B cell (primary cell): Measurements from ENCODE around the gene HSH2D. TPM values are rescaled to one million over a fixed set of nuclear protein-coding genes. Genes with fewer than 3 reads are reported as not detected.

ENCODE experiments used
- ATAC-seq: fragments of 200-7000 bp; cut with Tn5 transposase; one replicate; pipeline ENCODE4 v1.10.0; 2021; ENCODE audit warnings: low read depth, mild to moderate bottlenecking, moderate number of reproducible peaks, moderate library complexity
- CTCF ChIA-PET: fragments of 350-600 bp; sonication (Branson Sonifier 250); formaldehyde crosslinking; loops from one replicate; lab custom pipeline; 2021; ENCODE audit warnings: antibody characterized with exemption, inconsistent platforms; lab: Charles Lee
- POLR2A ChIA-PET: fragments of 350-600 bp; sonication (Branson Sonifier 250); formaldehyde crosslinking; loops from one replicate; lab custom pipeline; 2021; ENCODE audit warnings: antibody characterized with exemption; lab: Charles Lee
- DNase-seq: peaks from one replicate; pipeline ENCODE4 v3.0.0; 2013
- H2AFZ ChIP-seq: 2 replicates; pipeline ENCODE4 v1.6.1; 2012; ENCODE audit warnings: mild to moderate bottlenecking, low read depth, low read length; ENCODE audit not compliant: insufficient read depth, poor library complexity, severe bottlenecking
- H3K27ac ChIP-seq, 2 donors: 1 replicate in 1 of 2; 2 replicates in 1 of 2; pipeline ENCODE4 v1.5.1; 2012 to 2013; ENCODE audit warnings: low read length in 2 of 2, mild to moderate bottlenecking in 2 of 2, moderate library complexity in 1 of 2
- H3K27me3 ChIP-seq, 4 experiments: fragments of 200-600 bp in 1 of 4; sonication (generic) in 1 of 4; replicated peaks in 1 of 4; 1 replicate in 2 of 4; 2 replicates in 2 of 4; pipeline versions ENCODE4 v1.6.1 to v1.7.0; 2013 to 2016; ENCODE audit warnings: low read length in 3 of 4, mild to moderate bottlenecking in 2 of 4, mixed read lengths in 1 of 4, moderate library complexity in 1 of 4; ENCODE audit not compliant: insufficient read depth in 4 of 4, control insufficient read depth in 3 of 4; ENCODE audit errors: control extremely low read depth in 1 of 4
- H3K36me3 ChIP-seq, 2 experiments: replicated peaks in 1 of 2; 1 replicate in 1 of 2; 2 replicates in 1 of 2; pipeline versions ENCODE4 v1.6.1 to v1.7.1; 2013; ENCODE audit warnings: low read length in 1 of 2; ENCODE audit not compliant: insufficient read depth in 2 of 2, control insufficient read depth in 1 of 2; ENCODE audit errors: control extremely low read depth in 1 of 2, extremely low read depth in 1 of 2
- H3K4me1 ChIP-seq, 2 donors: fragments of 200-600 bp in 1 of 2; sonication (generic) in 1 of 2; 1 replicate in 1 of 2; 2 replicates in 1 of 2; pipeline versions ENCODE4 v1.5.1 to v1.6.1; 2013 to 2017; ENCODE audit warnings: low read length in 2 of 2; ENCODE audit not compliant: control insufficient read depth in 2 of 2, insufficient read depth in 2 of 2
- H3K4me2 ChIP-seq: replicated peaks from 2 replicates; pipeline ENCODE3; 2012; ENCODE audit warnings: mild to moderate bottlenecking, low read depth, low read length; ENCODE audit not compliant: poor library complexity, severe bottlenecking
- H3K4me3 ChIP-seq, 5 experiments: fragments of 200-600 bp in 1 of 5; sonication (generic) in 1 of 5; 1 replicate in 3 of 5; 2 replicates in 2 of 5; pipeline versions ENCODE4 v1.5.1 to v1.7.0; 2011 to 2016; ENCODE audit warnings: low read length in 4 of 5, mild to moderate bottlenecking in 4 of 5, low read depth in 2 of 5, control low read depth in 1 of 5, moderate library complexity in 1 of 5; ENCODE audit not compliant: insufficient read depth in 1 of 5; ENCODE audit errors: control extremely low read depth in 1 of 5, extremely low read depth in 1 of 5
- H3K79me2 ChIP-seq: fragments of 200-600 bp; sonication (generic); one replicate; pipeline ENCODE4 v1.6.0; 2016; ENCODE audit warnings: low read length; ENCODE audit not compliant: control insufficient read depth, insufficient read depth
- H3K9ac ChIP-seq: fragments of 200-600 bp; sonication (generic); 2 replicates; pipeline ENCODE4 v1.6.1; 2017; ENCODE audit warnings: mild to moderate bottlenecking, low read length, moderate library complexity
- H3K9me3 ChIP-seq, 3 donors: one replicate each; pipeline versions ENCODE4 v1.6.1 to v1.7.1; 2013; ENCODE audit warnings: low read length in 2 of 3; ENCODE audit not compliant: control insufficient read depth in 2 of 3, insufficient read depth in 1 of 3; ENCODE audit errors: control extremely low read depth in 1 of 3
- H4K20me1 ChIP-seq: 2 replicates; pipeline ENCODE4 v1.6.0; 2012; ENCODE audit warnings: mild to moderate bottlenecking, low read length; ENCODE audit not compliant: insufficient read depth, control insufficient read depth, poor library complexity, severe bottlenecking
- H3K27ac Mint-ChIP-seq: one replicate; pipeline ENCODE4 v1.8.0; 2021; ENCODE audit warnings: mixed read lengths
- H3K27me3 Mint-ChIP-seq: one replicate; pipeline ENCODE4 v1.8.0; 2021; ENCODE audit warnings: mixed read lengths
- H3K4me1 Mint-ChIP-seq: one replicate; pipeline ENCODE4 v1.8.0; 2021; ENCODE audit warnings: mixed read lengths
- H3K4me3 Mint-ChIP-seq: one replicate; pipeline ENCODE4 v1.8.0; 2021; ENCODE audit warnings: mixed read lengths
- H3K9me3 Mint-ChIP-seq: one replicate; pipeline ENCODE4 v1.8.0; 2022; ENCODE audit warnings: mixed read lengths; ENCODE audit not compliant: insufficient read depth
- EZH2 ChIP-seq: IDR thresholded peaks from 2 replicates; pipeline ENCODE4 v1.6.1; 2012; ENCODE audit warnings: borderline replicate concordance, low read depth, mild to moderate bottlenecking, moderate library complexity, low read length; ENCODE audit not compliant: insufficient read depth, poor library complexity, severe bottlenecking
- WGBS: methylation state at CpG from one replicate; pipeline ENCODE4 v1.1.5; 2013; ENCODE audit warnings: missing lambda C conversion rate; ENCODE audit not compliant: insufficient coverage; 5-methylcytosine and 5-hydroxymethylcytosine counted together
- intact Hi-C: fragments of 100-400 bp; cut with micrococcal nuclease; formaldehyde crosslinking; loops from one replicate; pipeline ENCODE4 v1.10.0; 2022
- polyA plus RNA-seq: library from polyadenylated mRNA; depleted of rRNA; stranded (reverse); fragments of >200 nt; gene quantifications from 2 replicates; pipeline ENCODE4 v1.2.3, GENCODE V29; 2012
- total RNA-seq, 2 donors: library from RNA; stranded (reverse); fragments of 120-200 nt in 1 of 2; gene quantifications; 1 replicate in 1 of 2; 2 replicates in 1 of 2; pipeline versions ENCODE4 v1.2.3 to v1.2.4, GENCODE V29; 2013 to 2022
- TF ChIP-seq, protein P1 (sequence below): fragments of 200-600 bp; IDR thresholded peaks from one replicate; pipeline ENCODE4 v1.8.0; 2022; ENCODE audit warnings: antibody characterized with exemption, mild to moderate bottlenecking

The HSH2D gene
- total and polyA plus RNA-seq, 2 donors (not counting 1 experiment from before 2014, with no cell fraction given), result 259 to 299 TPM

DNA sequence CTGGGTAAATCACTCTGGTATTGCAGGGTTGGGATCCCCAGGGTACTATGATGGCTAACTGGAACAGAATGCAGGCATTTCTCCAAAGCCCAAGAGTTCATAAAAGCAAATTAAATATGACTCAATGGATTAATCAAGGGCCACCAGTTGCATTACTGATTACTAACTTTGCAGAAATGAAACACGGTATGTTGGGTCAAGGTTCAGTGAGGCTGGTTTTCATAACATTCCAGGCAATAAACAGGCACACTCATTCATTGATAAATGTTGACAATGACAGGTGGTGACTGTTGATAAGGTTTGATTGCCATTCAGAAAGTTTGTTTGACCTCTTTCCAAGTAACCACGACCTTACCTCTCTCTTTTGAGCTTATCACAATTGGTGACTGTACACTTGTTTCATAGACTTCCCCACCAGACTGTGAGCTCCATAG lies 53.7 kb downstream of the HSH2D start:
- CTCF ChIA-PET, result interaction anchor here (1.4 to 3.7 kb wide), 4 partner anchors 12 to 221 kb away, joined by 5 to 17 read pairs (median 12); partner anchors contain the start of gene FAM32A
- H4K20me1 ChIP-seq, result peaks cover 34% of the 10 kb centered on the region
- no peaks in the 10 kb centered on the region for H3K9me3 ChIP-seq
- DNase-seq (no peak), ATAC-seq (no peak)
- Mint-ChIP-seq H3K4me3 (peak overlapping the region; percentile 93), H3K27ac (peak overlapping the region; percentile 98), H3K27me3 (no peaks in the 10 kb centered on the region), H3K9me3 (no peaks in the 10 kb centered on the region), H3K4me1 (peaks cover 29% of the 10 kb centered on the region)
- peak overlapping the region; percentile 94 for H2AFZ ChIP-seq
- POLR2A ChIA-PET, result interaction anchor here (0.6 to 1.9 kb wide), 5 partner anchors 12 to 131 kb away, joined by 4 to 8 read pairs (median 5); partner anchors contain the start of genes FAM32A and KLF2
- H3K4me3 ChIP-seq, result peak overlapping the region in 4 of 5 experiments; percentile 82 to 92 (median 90)
- H3K79me2 ChIP-seq, result peaks cover 58% of the 10 kb centered on the region
- peak overlapping the region; percentile 66 to 92 for H3K27ac ChIP-seq
- TF ChIP-seq, protein P1, sequence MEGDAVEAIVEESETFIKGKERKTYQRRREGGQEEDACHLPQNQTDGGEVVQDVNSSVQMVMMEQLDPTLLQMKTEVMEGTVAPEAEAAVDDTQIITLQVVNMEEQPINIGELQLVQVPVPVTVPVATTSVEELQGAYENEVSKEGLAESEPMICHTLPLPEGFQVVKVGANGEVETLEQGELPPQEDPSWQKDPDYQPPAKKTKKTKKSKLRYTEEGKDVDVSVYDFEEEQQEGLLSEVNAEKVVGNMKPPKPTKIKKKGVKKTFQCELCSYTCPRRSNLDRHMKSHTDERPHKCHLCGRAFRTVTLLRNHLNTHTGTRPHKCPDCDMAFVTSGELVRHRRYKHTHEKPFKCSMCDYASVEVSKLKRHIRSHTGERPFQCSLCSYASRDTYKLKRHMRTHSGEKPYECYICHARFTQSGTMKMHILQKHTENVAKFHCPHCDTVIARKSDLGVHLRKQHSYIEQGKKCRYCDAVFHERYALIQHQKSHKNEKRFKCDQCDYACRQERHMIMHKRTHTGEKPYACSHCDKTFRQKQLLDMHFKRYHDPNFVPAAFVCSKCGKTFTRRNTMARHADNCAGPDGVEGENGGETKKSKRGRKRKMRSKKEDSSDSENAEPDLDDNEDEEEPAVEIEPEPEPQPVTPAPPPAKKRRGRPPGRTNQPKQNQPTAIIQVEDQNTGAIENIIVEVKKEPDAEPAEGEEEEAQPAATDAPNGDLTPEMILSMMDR, result no peak
- no peak for TF ChIP-seq EZH2
- H3K27me3 ChIP-seq, result no peaks in the 10 kb centered on the region
- H3K36me3 ChIP-seq, result peaks cover 0 to 13% of the 10 kb centered on the region in 2 experiments
- intact Hi-C loops, result loop anchor here (1.0 to 5.0 kb wide), 8 partner anchors 12 to 1070 kb away; partner anchors contain the start of genes C19orf44, CALR3, CHERP and FAM32A
- WGBS, result 0% methylated on average over 1 of the region's 2 CpGs
- peak overlapping the region; percentile 98 for H3K9ac ChIP-seq
- peaks cover 18 to 22% of the 10 kb centered on the region in 2 donors for H3K4me1 ChIP-seq
- H3K4me2 ChIP-seq, result peak overlapping the region; percentile 97
